HuH-7 (cell line): ENCODE results near the gene MAP3K7CL.

ENCODE experiments used
- DNase-seq: peaks from one replicate; pipeline ENCODE4 v3.0.0; 2011; ENCODE audit warnings: low spot score

Gene MAP3K7CL

GRCh38 chr21:29195981-29196669, 65.7 kb downstream of the MAP3K7CL start:
- peak; percentile 55 for DNase-seq

- DNase-seq, result no peak
Measured at GRCh38 chr21:29196670-29197191, 66.3 kb downstream of the MAP3K7CL start.

- no peak for DNase-seq
Measured at GRCh38 chr21:29201186-29201585, 70.7 kb downstream of the MAP3K7CL start.

GRCh38 chr21:29205009-29205408, 74.6 kb downstream of the MAP3K7CL start:
- DNase-seq, result no peak

- no peak for DNase-seq
Measured at GRCh38 chr21:29205988-29206387, 75.5 kb downstream of the MAP3K7CL start.

GRCh38 chr21:29206445-29206844, 76.0 kb downstream of the MAP3K7CL start:
- no peak for DNase-seq

- no peak for DNase-seq
Measured at GRCh38 chr21:29207201-29207600, 76.8 kb downstream of the MAP3K7CL start.

- no peak for DNase-seq
Measured at GRCh38 chr21:29208044-29208681, 77.7 kb downstream of the MAP3K7CL start.

- no peak for DNase-seq
Measured at GRCh38 chr21:29208682-29209059, 78.2 kb downstream of the MAP3K7CL start.

- no peak for DNase-seq
Measured at GRCh38 chr21:29209696-29210095, 79.3 kb downstream of the MAP3K7CL start.

- DNase-seq, result no peak
Measured at GRCh38 chr21:29211205-29211604, 80.8 kb downstream of the MAP3K7CL start.

GRCh38 chr21:29212446-29212845, 82.0 kb downstream of the MAP3K7CL start:
- no peak for DNase-seq

- DNase-seq, result no peak
Measured at GRCh38 chr21:29213513-29214385, 83.3 kb downstream of the MAP3K7CL start.

GRCh38 chr21:29215709-29216108, 85.3 kb downstream of the MAP3K7CL start:
- no peak for DNase-seq

GRCh38 chr21:29217818-29218291, 87.4 kb downstream of the MAP3K7CL start:
- no peak for DNase-seq

GRCh38 chr21:29218749-29219148, 88.3 kb downstream of the MAP3K7CL start:
- no peak for DNase-seq

- no peak for DNase-seq
Measured at GRCh38 chr21:29219165-29219770, 88.8 kb downstream of the MAP3K7CL start.

GRCh38 chr21:29221253-29221744, 90.9 kb downstream of the MAP3K7CL start:
- DNase-seq, result no peak

- DNase-seq, result no peak
Measured at GRCh38 chr21:29224006-29224405, 93.6 kb downstream of the MAP3K7CL start.
